Colonic mucosa (tissue), 4 donors: Measurements from ENCODE around the gene AP3B1. TPM values are rescaled to one million over a fixed set of nuclear protein-coding genes. Genes with fewer than 3 reads are reported as not detected.

Source experiments
- DNase-seq: peaks from one replicate; pipeline ENCODE4 v3.0.0-alpha.2; 2020
- H3K27ac ChIP-seq: fragments of 200-600 bp; one replicate; pipeline ENCODE4 v1.8.0; 2021
- H3K27me3 ChIP-seq: fragments of 200-600 bp; one replicate; pipeline ENCODE4 v1.8.0; 2021
- H3K36me3 ChIP-seq: fragments of 200-600 bp; one replicate; pipeline ENCODE4 v1.8.0; 2021
- H3K4me1 ChIP-seq: fragments of 200-600 bp; one replicate; pipeline ENCODE4 v1.8.0; 2021; ENCODE audit warnings: mild to moderate bottlenecking
- H3K4me3 ChIP-seq: fragments of 200-600 bp; one replicate; pipeline ENCODE4 v1.8.0; 2021
- H3K9ac ChIP-seq, 2 donors: one replicate each; pipeline ENCODE4 v1.7.0; 2013; ENCODE audit warnings: control low read depth in 2 of 2, low read depth in 2 of 2, low read length in 2 of 2
- H3K9me3 ChIP-seq: fragments of 200-600 bp; one replicate; pipeline ENCODE4 v1.8.0; 2021
- CTCF ChIP-seq: fragments of 200-600 bp; IDR thresholded peaks from one replicate; pipeline ENCODE4 v1.8.0; 2022; ENCODE audit warnings: antibody characterized with exemption, mild to moderate bottlenecking
- intact Hi-C: fragments of 100-400 bp; cut with DNase I; formaldehyde crosslinking; loops from one replicate; pipeline ENCODE4 v1.14.1; 2022
- total RNA-seq, 2 donors: library from RNA; stranded (reverse); fragmentation: NEBNext Ultra II Directional in 1 of 2; extraction: Animal tissue kit (Norgen Biotek cat#: 25700) in 1 of 2; gene quantifications; one replicate each; pipeline ENCODE4 v1.2.1, GENCODE V29; 2021
- donor health status: healthy.
- donor health status: DM: no; HTN: no; CAD: no.
- donor health status: DM: no; HTN: no; CAD: no.

Gene AP3B1, protein sequence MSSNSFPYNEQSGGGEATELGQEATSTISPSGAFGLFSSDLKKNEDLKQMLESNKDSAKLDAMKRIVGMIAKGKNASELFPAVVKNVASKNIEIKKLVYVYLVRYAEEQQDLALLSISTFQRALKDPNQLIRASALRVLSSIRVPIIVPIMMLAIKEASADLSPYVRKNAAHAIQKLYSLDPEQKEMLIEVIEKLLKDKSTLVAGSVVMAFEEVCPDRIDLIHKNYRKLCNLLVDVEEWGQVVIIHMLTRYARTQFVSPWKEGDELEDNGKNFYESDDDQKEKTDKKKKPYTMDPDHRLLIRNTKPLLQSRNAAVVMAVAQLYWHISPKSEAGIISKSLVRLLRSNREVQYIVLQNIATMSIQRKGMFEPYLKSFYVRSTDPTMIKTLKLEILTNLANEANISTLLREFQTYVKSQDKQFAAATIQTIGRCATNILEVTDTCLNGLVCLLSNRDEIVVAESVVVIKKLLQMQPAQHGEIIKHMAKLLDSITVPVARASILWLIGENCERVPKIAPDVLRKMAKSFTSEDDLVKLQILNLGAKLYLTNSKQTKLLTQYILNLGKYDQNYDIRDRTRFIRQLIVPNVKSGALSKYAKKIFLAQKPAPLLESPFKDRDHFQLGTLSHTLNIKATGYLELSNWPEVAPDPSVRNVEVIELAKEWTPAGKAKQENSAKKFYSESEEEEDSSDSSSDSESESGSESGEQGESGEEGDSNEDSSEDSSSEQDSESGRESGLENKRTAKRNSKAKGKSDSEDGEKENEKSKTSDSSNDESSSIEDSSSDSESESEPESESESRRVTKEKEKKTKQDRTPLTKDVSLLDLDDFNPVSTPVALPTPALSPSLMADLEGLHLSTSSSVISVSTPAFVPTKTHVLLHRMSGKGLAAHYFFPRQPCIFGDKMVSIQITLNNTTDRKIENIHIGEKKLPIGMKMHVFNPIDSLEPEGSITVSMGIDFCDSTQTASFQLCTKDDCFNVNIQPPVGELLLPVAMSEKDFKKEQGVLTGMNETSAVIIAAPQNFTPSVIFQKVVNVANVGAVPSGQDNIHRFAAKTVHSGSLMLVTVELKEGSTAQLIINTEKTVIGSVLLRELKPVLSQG
- 10 to 100 TPM; 53.3 to 62.6 TPM for total RNA-seq

GRCh38 chr5:78294248-78295034, at the start of gene AP3B1:
TSS of gene AP3B1 (minus strand) at chr5:78294698. CDS start at chr5:78294579, 119 bp downstream.
- peak within 1 kb of the TSS; percentile 97 for H3K9ac ChIP-seq
- H3K27me3 ChIP-seq: no peaks in the 10 kb centered on the region
- no peaks in the 10 kb centered on the region for H3K36me3 ChIP-seq
- TF ChIP-seq CTCF: no peak
- intact Hi-C loops: loop anchor here (2.0 kb wide), 1 partner anchor 66 kb away; the partner anchor contains the start of gene SCAMP1
- peaks cover 3% of the 10 kb centered on the region for H3K4me1 ChIP-seq
- no peaks in the 10 kb centered on the region for H3K9me3 ChIP-seq
- H3K4me3 ChIP-seq: peak within 1 kb of the TSS; percentile 77
- peak within 1 kb of the TSS; percentile 82 for H3K27ac ChIP-seq
- peak; percentile 99 for DNase-seq

DNA sequence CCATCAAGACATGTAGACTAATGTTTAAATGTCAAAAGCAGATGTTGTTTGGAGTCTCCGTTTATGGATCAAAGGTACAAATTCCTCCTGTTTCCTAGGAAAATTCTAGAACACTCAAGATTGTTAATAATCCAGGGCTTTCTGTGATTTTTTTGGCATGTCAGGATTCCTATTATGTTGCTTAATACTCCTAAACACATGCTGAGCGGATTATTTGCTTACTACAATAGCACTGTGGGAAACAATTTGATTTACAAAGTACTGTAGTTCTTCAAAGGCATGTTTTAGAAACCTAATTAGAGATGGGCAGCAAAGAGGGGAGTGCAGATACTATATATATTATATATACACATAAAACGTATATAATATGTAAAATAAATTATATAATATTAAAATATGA, 46.9 kb upstream of the AP3B1 start:
- Histone ChIP-seq H3K4me3 (no peak overlapping the region), H3K4me1 (no peaks in the 10 kb centered on the region)
- intact Hi-C loops: no loop called here

GRCh38 chr5:78339617-78340436, 45.3 kb upstream of the AP3B1 start:
- Histone ChIP-seq H3K4me3 (no peak overlapping the region), H3K4me1 (no peaks in the 10 kb centered on the region), H3K36me3 (no peaks in the 10 kb centered on the region), H3K27ac (no peak overlapping the region), H3K27me3 (no peaks in the 10 kb centered on the region), H3K9me3 (no peaks in the 10 kb centered on the region), H3K9ac (no peak overlapping the region)
- TF ChIP-seq CTCF: no peak
- no peak for DNase-seq
- intact Hi-C loops: no loop called here

More for the DNA sequence above, 46.9 kb upstream of the AP3B1 start:
- no peak for TF ChIP-seq CTCF
- DNase-seq: no peak
- Histone ChIP-seq H3K9me3 (no peaks in the 10 kb centered on the region), H3K27ac (no peak overlapping the region), H3K27me3 (no peaks in the 10 kb centered on the region), H3K9ac (no peak overlapping the region), H3K36me3 (no peaks in the 10 kb centered on the region)

- Histone ChIP-seq H3K36me3 (no peaks in the 10 kb centered on the region), H3K4me1 (no peaks in the 10 kb centered on the region), H3K9ac (no peak overlapping the region), H3K27ac (no peak overlapping the region), H3K4me3 (no peak overlapping the region), H3K9me3 (no peaks in the 10 kb centered on the region), H3K27me3 (no peaks in the 10 kb centered on the region)
- no peak for TF ChIP-seq CTCF
- no peak for DNase-seq
- intact Hi-C loops: no loop called here
Measured at GRCh38 chr5:78336698-78337097, 42.2 kb upstream of the AP3B1 start.
